HEK293 (cell line): ENCODE results near the gene SERTAD3.

ENCODE experiments used
- YY2 ChIP-seq: fragments of 450-650 bp; formaldehyde crosslinking; IDR thresholded peaks from 2 replicates; pipeline ENCODE4 v1.5.1; 2016; ENCODE audit warnings: missing biosample characterization, missing genetic modification characterization
- ZNF155 ChIP-seq: fragments of 450-650 bp; formaldehyde crosslinking; IDR thresholded peaks from 2 replicates; pipeline ENCODE4 v1.5.1; 2016; ENCODE audit warnings: missing biosample characterization, missing genetic modification characterization
- ZNF2 ChIP-seq: fragments of 450-650 bp; formaldehyde crosslinking; IDR thresholded peaks from 2 replicates; pipeline ENCODE4 v1.5.1; 2016; ENCODE audit warnings: missing biosample characterization, missing genetic modification characterization
- ZNF670 ChIP-seq: fragments of 450-650 bp; formaldehyde crosslinking; IDR thresholded peaks from 2 replicates; pipeline ENCODE4 v1.5.1; 2016; ENCODE audit warnings: missing biosample characterization, missing genetic modification characterization, low read depth
- ZNF701 ChIP-seq: fragments of 450-650 bp; formaldehyde crosslinking; IDR thresholded peaks from 2 replicates; pipeline ENCODE4 v1.5.1; 2016; ENCODE audit warnings: missing biosample characterization, missing genetic modification characterization
- TF ChIP-seq, protein P1 (sequence below): fragments of 450-650 bp; formaldehyde crosslinking; IDR thresholded peaks from 2 replicates; pipeline ENCODE4 v1.5.1; 2016; ENCODE audit warnings: missing biosample characterization, missing genetic modification characterization

The SERTAD3 gene

DNA sequence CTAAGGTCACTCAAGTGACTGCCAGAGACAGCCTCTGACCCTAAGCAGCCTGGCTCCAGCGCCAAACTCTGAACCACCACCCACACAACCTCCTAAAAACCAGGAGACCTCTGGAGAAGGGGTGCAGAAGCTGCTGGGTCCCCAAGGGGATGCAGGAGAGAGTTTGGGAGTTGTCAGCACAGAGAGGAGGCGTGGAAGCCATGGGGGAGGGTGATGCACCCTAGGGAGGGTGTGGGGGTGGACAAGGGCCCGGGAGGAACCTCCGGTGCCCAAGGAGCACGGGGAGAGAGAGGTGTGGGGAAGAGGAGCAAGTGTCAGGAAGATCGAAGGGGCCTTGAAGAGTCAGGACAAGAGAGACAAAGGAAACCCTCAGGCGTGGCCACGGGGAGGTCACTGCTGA, 52.0 kb downstream of the SERTAD3 start (continued):
- no peak for TF ChIP-seq YY2
- no peak for TF ChIP-seq ZNF2 (tag by site-specific recombination)
- TF ChIP-seq ZNF701 (tag by site-specific recombination) = no peak
- TF ChIP-seq ZNF670 = no peak
- TF ChIP-seq ZNF155 (tag by site-specific recombination) = no peak
- TF ChIP-seq, protein P1, sequence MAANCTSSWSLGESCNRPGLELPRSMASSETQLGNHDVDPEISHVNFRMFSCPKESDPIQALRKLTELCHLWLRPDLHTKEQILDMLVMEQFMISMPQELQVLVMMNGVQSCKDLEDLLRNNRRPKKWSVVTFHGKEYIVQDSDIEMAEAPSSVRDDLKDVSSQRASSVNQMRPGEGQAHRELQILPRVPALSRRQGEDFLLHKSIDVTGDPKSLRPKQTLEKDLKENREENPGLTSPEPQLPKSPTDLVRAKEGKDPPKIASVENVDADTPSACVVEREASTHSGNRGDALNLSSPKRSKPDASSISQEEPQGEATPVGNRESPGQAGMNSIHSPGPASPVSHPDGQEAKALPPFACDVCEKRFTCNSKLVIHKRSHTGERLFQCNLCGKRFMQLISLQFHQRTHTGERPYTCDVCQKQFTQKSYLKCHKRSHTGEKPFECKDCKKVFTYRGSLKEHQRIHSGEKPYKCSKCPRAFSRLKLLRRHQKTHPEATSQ = no peak
